Activated T-helper 1 cell treated with Interleukin-2 at 50 U/mL for 16 hours (primary cell): ENCODE results near the gene PTPN13.

Source experiments
- DNase-seq: peaks from one replicate; pipeline ENCODE4 v3.0.0-alpha.2; 2020; ENCODE audit warnings: low read depth

PTPN13 gene

DNA sequence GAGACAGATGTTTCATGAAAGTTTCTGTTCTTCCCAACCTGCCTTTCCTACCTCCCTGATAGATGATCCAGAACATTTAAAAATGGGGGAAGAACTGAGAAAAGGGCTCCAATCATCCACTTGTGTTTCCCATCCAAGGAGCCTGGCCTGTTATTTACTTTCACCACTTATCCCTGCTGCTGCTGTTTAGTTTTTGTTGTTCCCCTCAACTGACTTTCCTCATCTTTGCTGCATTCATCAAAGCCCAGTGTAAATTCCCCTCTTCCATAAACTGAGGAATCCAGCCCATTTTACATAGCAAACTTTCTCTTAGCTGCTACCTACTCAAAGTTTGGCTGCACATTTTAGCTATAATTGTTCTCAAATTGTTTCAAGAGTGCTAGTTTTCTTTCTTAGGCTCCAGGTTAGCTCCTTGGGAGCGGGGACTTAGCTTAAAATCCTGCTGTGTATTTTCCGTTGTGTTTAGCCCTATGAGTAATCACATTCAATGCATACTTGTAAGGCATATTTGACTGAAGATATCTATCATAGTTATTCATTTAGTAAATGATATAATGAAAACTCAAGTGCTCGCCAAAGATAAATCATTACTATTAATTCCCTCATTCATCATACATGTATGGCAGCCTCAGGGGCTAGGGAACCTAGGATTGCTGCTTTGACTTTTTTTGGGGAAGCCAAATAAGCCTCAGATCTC, 1.4 kb upstream of the PTPN13 start:
- DNase-seq, result no peak

DNA sequence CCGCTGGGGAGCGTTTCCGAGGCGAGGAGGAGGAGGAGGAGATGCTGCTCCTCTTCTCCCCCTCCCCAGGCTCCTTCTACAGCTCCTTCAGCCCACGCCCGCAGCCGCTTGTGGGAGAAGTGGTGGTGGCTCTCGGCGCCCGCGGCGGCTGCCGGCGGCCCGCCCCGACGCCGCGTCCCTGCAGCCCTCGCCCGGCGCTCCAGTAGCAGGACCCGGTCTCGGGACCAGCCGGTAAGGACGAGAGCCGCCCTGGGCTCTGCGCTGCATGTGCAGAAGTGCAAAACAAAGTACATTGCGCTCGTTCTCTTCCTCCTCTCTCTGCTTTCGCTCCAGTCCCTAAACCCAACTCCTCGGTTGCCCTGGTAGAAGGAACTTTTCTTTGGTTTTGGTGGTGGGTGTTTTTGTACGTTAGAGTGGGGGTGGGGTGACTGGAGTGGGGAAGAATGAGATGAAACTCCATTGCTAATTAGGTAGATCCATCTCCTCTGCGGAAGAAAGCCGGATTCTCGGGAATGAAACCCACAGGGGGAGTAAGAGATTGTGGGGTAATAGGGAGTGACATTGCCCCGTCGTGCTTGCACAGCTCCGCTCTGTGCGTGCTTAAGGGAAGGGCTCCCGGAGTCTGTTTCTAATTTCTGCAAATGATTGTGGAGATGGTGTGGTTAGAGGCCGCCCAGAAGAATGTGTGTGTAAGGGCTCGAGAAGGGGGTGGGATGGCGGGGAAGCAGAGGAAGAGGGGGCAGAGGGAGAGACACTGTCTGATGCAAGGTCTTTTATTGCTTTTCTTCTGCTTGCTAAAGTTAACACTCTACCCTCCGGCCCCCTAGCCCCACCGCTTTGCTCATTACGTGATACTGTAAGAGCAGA, 677 bp downstream of the PTPN13 start:
- no peak for DNase-seq

DNA sequence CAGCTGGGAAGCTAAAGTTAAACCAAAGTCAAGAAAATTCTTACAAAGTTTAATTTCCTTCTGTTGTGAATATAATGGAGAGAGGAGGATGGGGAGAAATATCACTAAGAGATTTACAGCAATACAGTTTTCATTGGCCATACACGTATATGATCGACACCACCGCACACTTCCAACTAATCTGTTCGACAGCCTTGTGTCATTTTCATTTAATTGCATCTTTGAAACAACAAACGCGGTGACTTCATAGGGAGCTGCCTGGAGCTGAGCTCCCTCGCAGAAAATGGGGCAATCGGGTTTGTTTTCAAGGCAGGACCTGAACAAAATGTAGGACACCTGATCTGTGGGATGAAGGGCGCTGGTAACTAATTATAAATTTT, 1.3 kb downstream of the PTPN13 start:
- DNase-seq, result no peak

- no peak for DNase-seq
Observed at GRCh38 chr4:86596807-86597206, 2.7 kb downstream of the PTPN13 start.

DNA sequence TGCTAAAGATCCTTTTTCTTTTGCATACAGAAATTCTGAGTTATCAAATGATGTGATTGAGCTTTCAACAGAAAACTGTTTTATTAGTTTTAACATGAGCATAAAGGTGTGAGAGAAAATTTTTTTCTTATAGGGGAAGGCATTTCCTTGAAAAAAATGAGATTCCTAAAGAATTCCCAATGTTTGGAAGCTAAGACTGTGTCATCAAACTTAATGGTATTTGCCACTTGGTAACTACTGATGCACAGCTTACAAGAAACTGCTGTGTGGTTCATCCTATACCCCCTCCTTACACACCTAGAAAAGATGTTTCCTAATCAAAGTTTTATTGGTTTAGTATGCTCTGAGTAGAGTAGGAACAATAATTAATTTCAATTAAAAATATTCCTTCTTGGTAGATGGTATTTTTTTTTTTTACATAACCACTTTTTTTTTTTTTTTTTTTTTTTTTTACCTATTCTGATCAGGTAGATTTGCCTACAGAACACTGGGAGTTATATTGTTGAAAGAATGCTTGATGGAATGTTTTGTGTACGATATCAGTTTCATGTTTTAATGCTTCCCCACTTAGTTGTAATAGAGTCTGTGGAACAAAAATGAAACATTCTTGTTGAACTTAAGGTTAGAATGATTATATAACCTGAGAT, 6.0 kb downstream of the PTPN13 start:
- no peak for DNase-seq

DNA sequence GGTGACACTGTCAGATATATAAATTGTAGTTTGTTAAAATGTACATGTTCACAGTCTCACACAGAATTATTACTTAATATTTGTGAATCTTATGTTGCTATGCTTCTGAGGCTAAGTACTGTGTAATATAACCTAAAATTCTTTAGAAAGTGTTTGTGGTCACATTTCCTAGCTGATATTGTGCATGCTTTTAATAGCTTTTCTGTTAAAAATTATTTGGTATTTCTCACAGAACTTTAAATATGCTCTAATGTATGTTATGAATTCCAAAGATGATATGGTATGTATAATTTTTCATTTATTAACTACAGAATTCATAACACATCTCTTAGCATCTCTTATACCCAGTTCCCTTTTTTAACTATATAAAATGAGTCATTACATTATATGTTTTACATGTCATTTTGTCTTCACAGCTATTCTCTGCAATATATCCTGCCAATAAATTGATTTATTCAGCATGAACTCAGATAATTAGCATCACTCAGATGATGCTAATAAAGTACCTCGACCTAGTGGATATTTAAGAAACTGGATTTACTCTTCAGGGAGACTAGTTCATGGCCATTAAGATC, 9.3 kb downstream of the PTPN13 start:
- DNase-seq, result no peak

- DNase-seq, result no peak
Observed at GRCh38 chr4:86606809-86607208, 12.7 kb downstream of the PTPN13 start.

DNA sequence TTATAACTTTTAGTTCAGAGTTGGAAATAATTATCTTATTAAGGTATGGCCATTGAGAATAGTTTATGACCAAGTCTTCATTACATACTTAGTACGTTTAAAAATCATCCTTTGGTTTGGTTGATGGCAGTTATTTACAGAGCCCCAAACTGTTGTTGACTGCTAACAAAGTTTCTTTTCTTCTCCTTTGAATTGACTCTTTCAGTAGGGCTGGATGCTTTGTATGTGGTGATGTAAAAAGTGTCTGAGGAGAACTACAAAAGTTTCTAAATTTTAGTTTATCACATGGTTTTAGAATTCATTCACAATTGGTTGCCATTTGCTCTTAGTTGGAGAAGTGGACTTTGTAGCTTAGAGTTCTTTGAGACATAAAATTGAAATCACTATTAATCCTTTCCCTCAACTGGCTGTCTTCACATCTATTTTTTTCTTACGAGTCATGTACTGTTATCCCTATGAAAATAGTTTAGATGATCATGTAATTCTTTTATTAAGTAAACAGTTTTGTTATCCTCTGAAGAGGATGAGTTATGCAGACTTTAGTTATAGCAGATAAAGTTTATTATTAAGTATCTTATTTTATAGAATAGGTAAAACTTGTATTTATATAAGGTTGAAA, 14.8 kb downstream of the PTPN13 start:
- no peak for DNase-seq

GRCh38 chr4:86611757-86612156, 17.6 kb downstream of the PTPN13 start:
- DNase-seq, result no peak

DNA sequence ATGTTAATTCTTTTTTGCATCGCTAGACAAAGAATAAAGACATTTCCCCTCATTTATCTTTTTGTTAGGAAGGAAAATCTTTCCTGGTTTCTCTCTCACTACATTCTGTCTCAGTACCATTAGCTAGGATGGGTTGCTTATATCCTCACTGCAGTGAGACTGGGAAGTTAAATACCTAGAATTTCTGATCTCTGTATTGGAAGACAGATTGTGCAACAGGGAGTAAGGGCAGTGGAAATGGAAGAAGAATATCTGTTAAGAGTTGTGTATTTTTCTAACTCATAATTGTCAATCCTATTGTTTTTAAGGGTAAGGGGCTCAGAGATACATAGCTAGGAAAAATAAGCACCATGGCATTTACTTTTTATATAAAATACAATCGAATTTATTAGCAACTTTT, 19.6 kb downstream of the PTPN13 start:
- DNase-seq, result no peak

DNA sequence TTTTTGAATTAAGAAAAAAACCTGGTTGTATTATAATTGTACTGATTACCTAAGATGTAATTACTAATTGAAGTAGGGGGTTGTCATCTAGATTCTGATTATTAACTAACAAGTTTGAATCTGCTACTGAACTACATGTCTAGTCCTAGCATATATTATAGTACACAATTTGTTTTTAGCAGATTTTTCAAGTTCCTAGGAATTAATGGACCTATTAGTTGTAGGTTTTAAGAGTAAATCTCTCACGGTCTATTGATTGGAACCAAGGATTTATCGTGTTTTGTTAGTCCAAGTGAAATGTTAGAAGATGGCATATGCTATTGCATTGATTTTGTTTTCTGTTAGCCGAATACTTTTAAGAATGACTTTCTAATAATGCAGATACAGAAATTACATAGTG, 20.8 kb downstream of the PTPN13 start:
- DNase-seq, result no peak

GRCh38 chr4:86615501-86615900, 21.4 kb downstream of the PTPN13 start:
- DNase-seq, result no peak

GRCh38 chr4:86619656-86620055, 25.5 kb downstream of the PTPN13 start:
- DNase-seq, result no peak

- DNase-seq, result no peak
Observed at GRCh38 chr4:86621435-86621834, 27.3 kb downstream of the PTPN13 start.

GRCh38 chr4:86626066-86626465, 32.0 kb downstream of the PTPN13 start:
- DNase-seq, result no peak

GRCh38 chr4:86627462-86628135, 33.5 kb downstream of the PTPN13 start:
- DNase-seq, result no peak

DNA sequence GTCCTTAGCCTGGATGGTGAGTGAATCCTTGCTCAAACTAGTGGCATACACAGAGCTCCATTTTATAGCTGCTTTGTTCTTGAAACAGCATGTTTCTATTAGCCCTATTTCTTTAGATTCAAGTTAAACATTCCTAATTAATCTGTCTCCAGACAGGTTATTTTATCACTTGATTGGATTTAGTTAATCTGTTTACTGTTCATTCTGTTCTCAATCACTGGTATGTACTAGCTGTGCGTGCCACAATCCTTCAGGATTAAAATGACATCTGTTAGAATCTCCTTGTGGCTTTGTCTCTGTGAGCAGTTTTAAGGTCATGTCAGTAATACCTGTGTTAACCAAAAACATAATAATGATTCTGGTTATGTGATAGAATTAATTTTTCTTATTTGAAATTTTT, 36.5 kb downstream of the PTPN13 start:
- no peak for DNase-seq

- DNase-seq, result no peak
Observed at GRCh38 chr4:86631166-86631565, 37.1 kb downstream of the PTPN13 start.

- no peak for DNase-seq
Observed at GRCh38 chr4:86633854-86634253, 39.7 kb downstream of the PTPN13 start.

- no peak for DNase-seq
Observed at GRCh38 chr4:86640469-86640868, 46.4 kb downstream of the PTPN13 start.

- DNase-seq, result no peak
Observed at GRCh38 chr4:86641516-86642090, 47.5 kb downstream of the PTPN13 start.
